Measurements from ENCODE around the gene IRS1. TPM values are rescaled to one million over a fixed set of nuclear protein-coding genes. Genes with fewer than 3 reads are reported as not detected.

IRS1 gene
- total RNA-seq, 2 experiments from 2014 or later, result 2.0 to 2.1 TPM

- POLR2A ChIA-PET, result no interaction called here
- no peak for DNase-seq
- CTCF ChIA-PET, result no interaction called here
- Mint-ChIP-seq H3K27me3 (no peaks in the 10 kb centered on the region), H3K36me3 (no peaks in the 10 kb centered on the region), H3K4me1 (ENCODE audit: low read depth) (peaks cover 10% of the 10 kb centered on the region), H3K27ac (no peak overlapping the region), H3K4me3 (no peak overlapping the region), H3K9me3 (no peaks in the 10 kb centered on the region)
- intact Hi-C loops (cut with micrococcal nuclease), result no loop called here
Measured at GRCh38 chr2:226732478-226733188, 67.0 kb downstream of the IRS1 start.

- ChIA-PET CTCF (no interaction called here), POLR2A (interaction anchor here (0.9 kb wide), 1 partner anchor 31 kb away, joined by 3 read pairs; no protein-coding TSS in a partner anchor)
Measured at GRCh38 chr2:226730481-226730880, 69.1 kb downstream of the IRS1 start.

GRCh38 chr2:226728996-226729395, 70.6 kb downstream of the IRS1 start:
- no peaks in the 10 kb centered on the region for H3K36me3 Mint-ChIP-seq
- DNase-seq, result no peak
- no peaks in the 10 kb centered on the region for H3K9me3 Mint-ChIP-seq
- H3K27me3 Mint-ChIP-seq, result peaks cover 17% of the 10 kb centered on the region
- ChIA-PET POLR2A (no interaction called here), CTCF (no interaction called here)
- peaks cover 11% of the 10 kb centered on the region for H3K4me1 Mint-ChIP-seq (ENCODE audit: low read depth)
- no peak overlapping the region for H3K4me3 Mint-ChIP-seq
- no peak overlapping the region for H3K27ac Mint-ChIP-seq
- intact Hi-C loops (cut with micrococcal nuclease), result no loop called here

More at GRCh38 chr2:226730481-226730880, 69.1 kb downstream of the IRS1 start:
- Mint-ChIP-seq H3K36me3 (no peaks in the 10 kb centered on the region), H3K27ac (no peak overlapping the region), H3K9me3 (no peaks in the 10 kb centered on the region), H3K27me3 (peaks cover 7% of the 10 kb centered on the region), H3K4me3 (no peak overlapping the region), H3K4me1 (ENCODE audit: low read depth) (peaks cover 14% of the 10 kb centered on the region)
- intact Hi-C loops (cut with micrococcal nuclease), result no loop called here
- DNase-seq, result no peak

GRCh38 chr2:226727251-226727650, 72.4 kb downstream of the IRS1 start:
- ChIA-PET POLR2A (interaction anchor here (0.8 kb wide), 1 partner anchor 15 kb away, joined by 3 read pairs; no protein-coding TSS in a partner anchor), CTCF (no interaction called here)
- DNase-seq, result no peak
- H3K9me3 Mint-ChIP-seq, result no peaks in the 10 kb centered on the region
- no peaks in the 10 kb centered on the region for H3K36me3 Mint-ChIP-seq
- intact Hi-C loops (cut with micrococcal nuclease), result no loop called here
- H3K27ac Mint-ChIP-seq, result no peak overlapping the region
- peaks cover 22% of the 10 kb centered on the region for H3K27me3 Mint-ChIP-seq
- H3K4me1 Mint-ChIP-seq (ENCODE audit: low read depth), result peaks cover 4% of the 10 kb centered on the region
- H3K4me3 Mint-ChIP-seq, result no peak overlapping the region

- peaks cover 4% of the 10 kb centered on the region for H3K4me1 Mint-ChIP-seq (ENCODE audit: low read depth)
- no peaks in the 10 kb centered on the region for H3K9me3 Mint-ChIP-seq
- DNase-seq, result no peak
- intact Hi-C loops (cut with micrococcal nuclease), result no loop called here
- H3K27me3 Mint-ChIP-seq, result peaks cover 22% of the 10 kb centered on the region
- H3K27ac Mint-ChIP-seq, result no peak overlapping the region
- ChIA-PET POLR2A (interaction anchor here (0.8 kb wide), 1 partner anchor 15 kb away, joined by 3 read pairs; no protein-coding TSS in a partner anchor), CTCF (no interaction called here)
- no peak overlapping the region for H3K4me3 Mint-ChIP-seq
- no peaks in the 10 kb centered on the region for H3K36me3 Mint-ChIP-seq
Measured at GRCh38 chr2:226726546-226726945, 73.1 kb downstream of the IRS1 start.

- DNase-seq, result no peak
- Mint-ChIP-seq H3K36me3 (no peaks in the 10 kb centered on the region), H3K27ac (no peak overlapping the region), H3K4me3 (no peak overlapping the region), H3K9me3 (no peaks in the 10 kb centered on the region), H3K4me1 (ENCODE audit: low read depth) (peaks cover 4% of the 10 kb centered on the region), H3K27me3 (peaks cover 28% of the 10 kb centered on the region)
- ChIA-PET POLR2A (no interaction called here), CTCF (no interaction called here)
- intact Hi-C loops (cut with micrococcal nuclease), result no loop called here
Measured at GRCh38 chr2:226725126-226725860, 74.3 kb downstream of the IRS1 start.

- no peaks in the 10 kb centered on the region for H3K36me3 Mint-ChIP-seq
- H3K4me3 Mint-ChIP-seq, result no peak overlapping the region
- POLR2A ChIA-PET, result no interaction called here
- no peak for DNase-seq
- intact Hi-C loops (cut with micrococcal nuclease), result no loop called here
- H3K9me3 Mint-ChIP-seq, result no peaks in the 10 kb centered on the region
- no peak overlapping the region for H3K27ac Mint-ChIP-seq
- peaks cover 28% of the 10 kb centered on the region for H3K27me3 Mint-ChIP-seq
- CTCF ChIA-PET, result no interaction called here
- H3K4me1 Mint-ChIP-seq (ENCODE audit: low read depth), result peaks cover 4% of the 10 kb centered on the region
Measured at GRCh38 chr2:226721541-226721940, 78.1 kb downstream of the IRS1 start.

- intact Hi-C loops (cut with micrococcal nuclease), result no loop called here
- ChIA-PET POLR2A (no interaction called here), CTCF (no interaction called here)
- Mint-ChIP-seq H3K9me3 (no peaks in the 10 kb centered on the region), H3K27me3 (peaks cover 28% of the 10 kb centered on the region), H3K4me3 (no peak overlapping the region), H3K36me3 (no peaks in the 10 kb centered on the region), H3K27ac (no peak overlapping the region), H3K4me1 (ENCODE audit: low read depth) (peaks cover 4% of the 10 kb centered on the region)
- no peak for DNase-seq
Measured at GRCh38 chr2:226720948-226721347, 78.7 kb downstream of the IRS1 start.

GRCh38 chr2:226717719-226718118, 81.9 kb downstream of the IRS1 start:
- intact Hi-C loops (cut with micrococcal nuclease), result no loop called here
- no peak for DNase-seq
- no peaks in the 10 kb centered on the region for H3K9me3 Mint-ChIP-seq
- no peaks in the 10 kb centered on the region for H3K36me3 Mint-ChIP-seq
- no peak overlapping the region for H3K27ac Mint-ChIP-seq
- H3K4me1 Mint-ChIP-seq (ENCODE audit: low read depth), result no peaks in the 10 kb centered on the region
- no peak overlapping the region for H3K4me3 Mint-ChIP-seq
- CTCF ChIA-PET, result no interaction called here
- POLR2A ChIA-PET, result no interaction called here
- H3K27me3 Mint-ChIP-seq, result peaks cover 10% of the 10 kb centered on the region

GRCh38 chr2:226716126-226716525, 83.5 kb downstream of the IRS1 start:
- Mint-ChIP-seq H3K4me3 (no peak overlapping the region), H3K36me3 (no peaks in the 10 kb centered on the region), H3K4me1 (ENCODE audit: low read depth) (no peaks in the 10 kb centered on the region), H3K9me3 (no peaks in the 10 kb centered on the region), H3K27ac (no peak overlapping the region), H3K27me3 (peaks cover 8% of the 10 kb centered on the region)
- ChIA-PET CTCF (no interaction called here), POLR2A (no interaction called here)
- DNase-seq, result no peak
- intact Hi-C loops (cut with micrococcal nuclease), result no loop called here

GRCh38 chr2:226715347-226715990, 84.2 kb downstream of the IRS1 start:
- ChIA-PET POLR2A (no interaction called here), CTCF (no interaction called here)
- Mint-ChIP-seq H3K27ac (no peak overlapping the region), H3K9me3 (no peaks in the 10 kb centered on the region), H3K36me3 (no peaks in the 10 kb centered on the region), H3K4me1 (ENCODE audit: low read depth) (no peaks in the 10 kb centered on the region), H3K4me3 (no peak overlapping the region), H3K27me3 (peaks cover 3% of the 10 kb centered on the region)
- intact Hi-C loops (cut with micrococcal nuclease), result no loop called here
- DNase-seq, result no peak

GRCh38 chr2:226712941-226713340, 86.7 kb downstream of the IRS1 start:
- Mint-ChIP-seq H3K27ac (no peak overlapping the region), H3K4me3 (no peak overlapping the region), H3K27me3 (peaks cover 1% of the 10 kb centered on the region), H3K36me3 (no peaks in the 10 kb centered on the region), H3K9me3 (no peaks in the 10 kb centered on the region), H3K4me1 (ENCODE audit: low read depth) (no peaks in the 10 kb centered on the region)
- CTCF ChIA-PET, result no interaction called here
- POLR2A ChIA-PET, result no interaction called here
- intact Hi-C loops (cut with micrococcal nuclease), result no loop called here
- DNase-seq, result no peak

Measured in activated CD4-positive, alpha-beta memory T cell treated with anti-CD3 and anti-CD28 coated beads for 36 hours (primary cell).